GM19438 (cell line): ENCODE results near the gene USP17L11.
"Not testable (repeated sequence)": the region's sequence is repeated elsewhere in the genome, so short reads cannot be mapped to it uniquely, and the experiment has no call there.

ENCODE experiments used
- ATAC-seq: cut with Tn5 transposase; IDR thresholded peaks from one replicate; pipeline ENCODE4 v1.9.1; 2021; ENCODE audit warnings: low read depth; ENCODE audit not compliant: unreplicated experiment

Gene USP17L11

GRCh38 chr4:9215105-9215504 is at the start of gene USP17L11:
Gene USP17L11 (plus strand): TSS chr4:9215405. CDS start chr4:9215405, 0 bp downstream.
- ATAC-seq = not testable (repeated sequence)

DNA sequence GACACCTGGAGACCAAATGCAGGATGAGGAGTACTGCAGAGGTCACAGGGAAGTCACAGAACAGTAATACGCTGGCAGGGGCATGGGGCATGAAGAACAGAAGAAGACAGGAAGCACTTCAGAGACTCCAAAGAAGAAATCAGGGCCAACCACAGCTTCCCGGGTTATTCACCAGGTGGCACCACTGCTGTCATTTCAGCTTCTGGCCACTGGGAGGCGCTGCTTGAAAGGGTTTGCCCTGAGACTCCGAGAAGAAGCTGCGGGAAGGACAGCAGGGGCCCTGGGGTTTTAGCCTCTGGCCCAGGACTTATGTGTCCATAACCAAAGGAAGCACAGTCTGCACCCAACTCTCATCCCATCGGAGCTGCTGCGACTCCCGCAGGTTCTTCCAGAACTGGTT is 49.2 kb upstream of the USP17L11 start:
- ATAC-seq = not testable (repeated sequence)

DNA sequence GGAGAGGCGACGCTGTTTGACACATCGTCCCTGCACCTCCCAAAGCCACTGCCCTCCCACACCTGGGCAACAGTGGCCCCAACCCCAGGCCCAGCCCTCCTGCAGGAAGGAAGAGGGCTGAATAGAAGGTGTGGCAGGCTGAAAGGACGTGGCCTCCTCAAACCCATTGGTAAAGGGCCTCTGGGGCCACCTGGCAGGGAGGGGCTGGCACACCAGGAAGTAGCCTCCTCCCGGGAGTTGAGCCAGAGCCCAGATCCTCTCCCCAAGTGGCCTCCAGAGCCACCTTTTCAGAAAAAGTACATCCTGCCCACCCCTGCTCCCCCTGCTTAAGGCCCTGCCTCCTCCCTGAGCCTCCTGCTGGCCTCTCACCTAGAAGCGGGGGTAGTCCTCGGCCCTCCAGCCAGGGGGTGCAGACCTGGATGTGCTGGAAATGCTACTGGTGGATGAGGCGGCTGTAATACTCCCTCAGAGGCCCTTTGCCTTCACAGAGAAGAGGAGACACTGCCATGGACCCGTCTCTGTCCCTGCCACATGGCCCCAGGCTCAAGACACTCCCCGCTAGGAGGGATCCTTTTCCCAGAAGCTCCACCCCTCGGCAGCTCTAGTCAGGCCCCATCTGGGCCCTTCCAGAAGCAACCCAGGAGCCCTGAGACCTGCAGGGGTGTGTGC is 45.3 kb upstream of the USP17L11 start, which contains the start of gene FAM90A26:
FAM90A26 (plus strand) TSS at position 619 of the 669 bp plus-strand sequence. CDS start 2,764 bp downstream, outside the sequence.
- ATAC-seq = not testable (repeated sequence)

DNA sequence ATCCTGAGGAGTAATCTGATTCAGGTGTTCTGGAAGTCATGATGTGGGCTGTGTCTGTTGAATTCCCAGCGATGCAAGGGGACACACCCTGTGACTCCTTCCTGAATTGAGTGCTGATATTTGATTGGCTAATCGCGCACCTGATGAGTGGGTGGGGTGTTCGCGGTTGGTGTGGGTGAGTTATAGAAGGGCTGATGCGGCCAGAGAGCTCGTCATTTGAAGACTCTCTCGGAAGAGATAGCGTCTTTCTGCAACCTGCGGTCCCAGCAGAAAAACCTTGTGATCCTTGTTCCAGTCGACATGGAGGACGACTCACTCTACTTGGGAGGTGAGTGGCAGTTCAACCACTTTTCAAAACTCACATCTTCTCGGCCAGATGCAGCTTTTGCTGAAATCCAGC is 4.8 kb upstream of the USP17L11 start, which contains the start of gene USP17L10:
USP17L10 (plus strand) TSS at position 301 of the 400 bp plus-strand sequence; CDS start at position 301, 0 bp downstream.
- not testable (repeated sequence) for ATAC-seq

DNA sequence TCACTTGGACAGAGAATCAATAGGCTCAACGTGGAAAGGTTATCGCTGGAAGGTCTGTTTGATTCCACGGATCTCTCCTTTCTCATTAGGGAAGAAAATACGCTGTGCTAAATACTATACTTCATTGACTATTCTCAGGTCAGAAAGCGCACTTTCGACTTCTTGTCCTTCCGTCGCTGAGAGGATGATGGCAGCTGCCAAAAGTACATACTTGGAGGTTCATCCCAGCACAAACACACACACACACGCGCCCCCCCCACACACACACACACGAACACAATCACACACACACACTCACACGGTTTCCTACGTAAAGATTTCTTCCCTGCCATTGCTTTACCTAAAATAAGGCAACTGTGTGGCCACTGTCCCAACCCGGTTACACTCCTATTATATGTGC is 504 bp upstream of the USP17L11 start:
- ATAC-seq = not testable (repeated sequence)

DNA sequence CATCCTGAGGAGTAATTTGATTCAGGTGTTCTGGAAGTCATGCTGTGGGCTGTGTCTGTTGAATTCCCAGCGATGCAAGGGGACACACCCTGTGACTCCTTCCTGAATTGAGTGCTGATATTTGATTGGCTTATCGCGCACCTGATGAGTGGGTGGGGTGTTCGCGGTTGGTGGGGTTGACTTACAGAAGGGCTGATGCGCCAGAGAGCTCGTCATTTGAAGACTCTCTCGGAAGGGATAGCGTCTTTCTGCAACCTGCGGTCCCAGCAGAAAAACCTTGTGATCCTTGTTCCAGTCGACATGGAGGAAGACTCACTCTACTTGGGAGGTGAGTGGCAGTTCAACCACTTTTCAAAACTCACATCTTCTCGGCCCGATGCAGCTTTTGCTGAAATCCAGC is 4.6 kb downstream of the USP17L11 start, which contains the start of gene USP17L12:
USP17L12 (plus strand) TSS at position 301 of the 400 bp plus-strand sequence; CDS start at position 301, 0 bp downstream.
- ATAC-seq = not testable (repeated sequence)

GRCh38 chr4:9224596-9224995 is 9.4 kb downstream of the USP17L11 start, which contains the start of gene USP17L13:
Gene USP17L13 (plus strand): TSS chr4:9224896. CDS start chr4:9224896, 0 bp downstream.
- not testable (repeated sequence) for ATAC-seq

GRCh38 chr4:9230249-9230648 is 15.0 kb downstream of the USP17L11 start:
- not testable (repeated sequence) for ATAC-seq

DNA sequence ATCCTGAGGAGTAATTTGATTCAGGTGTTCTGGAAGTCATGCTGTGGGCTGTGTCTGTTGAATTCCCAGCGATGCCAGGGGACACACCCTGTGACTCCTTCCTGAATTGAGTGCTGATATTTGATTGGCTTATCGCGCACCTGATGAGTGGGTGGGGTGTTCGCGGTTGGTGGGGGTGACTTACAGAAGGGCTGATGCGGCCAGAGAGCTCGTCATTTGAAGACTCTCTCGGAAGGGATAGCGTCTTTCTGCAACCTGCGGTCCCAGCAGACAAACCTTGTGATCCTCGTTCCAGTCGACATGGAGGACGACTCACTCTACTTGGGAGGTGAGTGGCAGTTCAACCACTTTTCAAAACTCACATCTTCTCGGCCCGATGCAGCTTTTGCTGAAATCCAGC is 18.9 kb downstream of the USP17L11 start, which contains the start of gene USP17L15:
USP17L15 (plus strand) TSS at position 301 of the 400 bp plus-strand sequence; CDS start at position 301, 0 bp downstream.
- ATAC-seq = not testable (repeated sequence)

- not testable (repeated sequence) for ATAC-seq
Measured at GRCh38 chr4:9238461-9238860, 23.3 kb downstream of the USP17L11 start.

DNA sequence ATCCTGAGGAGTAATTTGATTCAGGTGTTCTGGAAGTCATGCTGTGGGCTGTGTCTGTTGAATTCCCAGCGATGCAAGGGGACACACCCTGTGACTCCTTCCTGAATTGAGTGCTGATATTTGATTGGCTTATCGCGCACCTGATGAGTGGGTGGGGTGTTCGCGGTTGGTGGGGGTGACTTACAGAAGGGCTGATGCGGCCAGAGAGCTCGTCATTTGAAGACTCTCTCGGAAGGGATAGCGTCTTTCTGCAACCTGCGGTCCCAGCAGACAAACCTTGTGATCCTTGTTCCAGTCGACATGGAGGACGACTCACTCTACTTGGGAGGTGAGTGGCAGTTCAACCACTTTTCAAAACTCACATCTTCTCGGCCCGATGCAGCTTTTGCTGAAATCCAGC is 28.4 kb downstream of the USP17L11 start, which contains the start of gene USP17L17:
USP17L17 (plus strand) TSS at position 301 of the 400 bp plus-strand sequence; CDS start at position 301, 0 bp downstream.
- not testable (repeated sequence) for ATAC-seq

- ATAC-seq = not testable (repeated sequence)
Measured at GRCh38 chr4:9247953-9248680, 32.9 kb downstream of the USP17L11 start, which contains the start of gene USP17L18. Gene USP17L18 (plus strand): TSS chr4:9248630. CDS start chr4:9248630, 0 bp downstream.

DNA sequence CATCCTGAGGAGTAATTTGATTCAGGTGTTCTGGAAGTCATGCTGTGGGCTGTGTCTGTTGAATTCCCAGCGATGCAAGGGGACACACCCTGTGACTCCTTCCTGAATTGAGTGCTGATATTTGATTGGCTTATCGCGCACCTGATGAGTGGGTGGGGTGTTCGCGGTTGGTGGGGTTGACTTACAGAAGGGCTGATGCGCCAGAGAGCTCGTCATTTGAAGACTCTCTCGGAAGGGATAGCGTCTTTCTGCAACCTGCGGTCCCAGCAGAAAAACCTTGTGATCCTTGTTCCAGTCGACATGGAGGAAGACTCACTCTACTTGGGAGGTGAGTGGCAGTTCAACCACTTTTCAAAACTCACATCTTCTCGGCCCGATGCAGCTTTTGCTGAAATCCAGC is 37.9 kb downstream of the USP17L11 start, which contains the start of gene USP17L19:
USP17L19 (plus strand) TSS at position 301 of the 400 bp plus-strand sequence; CDS start at position 301, 0 bp downstream.
- ATAC-seq = not testable (repeated sequence)

- not testable (repeated sequence) for ATAC-seq
Measured at GRCh38 chr4:9257824-9258223, 42.6 kb downstream of the USP17L11 start, which contains the start of gene USP17L20. Gene USP17L20 (plus strand): TSS chr4:9258124. CDS start chr4:9258124, 0 bp downstream.

DNA sequence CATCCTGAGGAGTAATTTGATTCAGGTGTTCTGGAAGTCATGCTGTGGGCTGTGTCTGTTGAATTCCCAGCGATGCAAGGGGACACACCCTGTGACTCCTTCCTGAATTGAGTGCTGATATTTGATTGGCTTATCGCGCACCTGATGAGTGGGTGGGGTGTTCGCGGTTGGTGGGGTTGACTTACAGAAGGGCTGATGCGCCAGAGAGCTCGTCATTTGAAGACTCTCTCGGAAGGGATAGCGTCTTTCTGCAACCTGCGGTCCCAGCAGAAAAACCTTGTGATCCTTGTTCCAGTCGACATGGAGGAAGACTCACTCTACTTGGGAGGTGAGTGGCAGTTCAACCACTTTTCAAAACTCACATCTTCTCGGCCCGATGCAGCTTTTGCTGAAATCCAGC is 47.4 kb downstream of the USP17L11 start, which contains the start of gene USP17L21:
USP17L21 (plus strand) TSS at position 301 of the 400 bp plus-strand sequence; CDS start at position 301, 0 bp downstream.
- ATAC-seq = not testable (repeated sequence)
